ENCODE data around the gene ATP2A1.
"Not testable (repeated sequence)": the region's sequence is repeated elsewhere in the genome, so short reads cannot be mapped to it uniquely, and the experiment has no call there.

ATP2A1 gene

DNA sequence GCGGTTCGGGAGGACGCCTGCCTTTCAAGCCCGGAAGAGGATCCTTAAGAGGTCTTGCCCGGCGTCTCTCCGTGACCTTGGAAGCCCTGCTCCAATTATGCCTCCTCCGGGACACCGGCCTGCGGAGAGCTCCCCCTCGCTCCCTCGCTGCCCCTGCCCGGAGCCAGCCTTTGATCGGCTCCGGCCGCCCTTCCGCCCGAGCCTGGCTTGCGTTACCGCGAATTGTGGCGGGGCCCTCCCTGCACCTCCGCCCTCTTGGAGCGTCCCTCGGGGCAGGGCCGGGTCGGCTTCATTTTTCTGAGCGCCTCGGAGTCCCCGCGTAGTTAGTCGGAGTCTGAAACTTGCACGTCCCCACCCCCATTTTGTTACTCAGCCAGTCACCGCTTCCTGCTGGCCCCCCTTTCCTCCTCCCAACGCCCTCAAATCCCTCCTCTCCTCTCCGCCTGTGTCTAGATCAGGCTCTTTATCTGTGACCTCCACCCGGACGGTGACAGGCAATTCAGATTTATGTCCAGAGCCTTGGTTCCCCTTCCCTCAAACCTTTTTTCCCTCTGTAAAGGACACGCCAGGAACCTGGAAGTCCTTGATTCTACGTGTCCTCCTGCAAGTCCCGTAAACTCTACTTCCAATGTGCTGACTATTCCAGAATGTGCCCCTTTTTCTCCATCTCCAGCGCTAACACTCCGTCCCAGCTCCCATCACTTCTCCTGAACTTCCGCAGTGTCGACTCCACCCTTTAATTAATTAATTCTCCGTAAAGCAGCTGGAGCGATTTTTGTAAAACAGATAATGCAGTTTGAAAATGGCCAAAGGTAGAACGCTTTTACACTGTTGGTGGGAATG lies 47.3 kb downstream of the ATP2A1 start:
- TF ChIP-seq, protein P1, sequence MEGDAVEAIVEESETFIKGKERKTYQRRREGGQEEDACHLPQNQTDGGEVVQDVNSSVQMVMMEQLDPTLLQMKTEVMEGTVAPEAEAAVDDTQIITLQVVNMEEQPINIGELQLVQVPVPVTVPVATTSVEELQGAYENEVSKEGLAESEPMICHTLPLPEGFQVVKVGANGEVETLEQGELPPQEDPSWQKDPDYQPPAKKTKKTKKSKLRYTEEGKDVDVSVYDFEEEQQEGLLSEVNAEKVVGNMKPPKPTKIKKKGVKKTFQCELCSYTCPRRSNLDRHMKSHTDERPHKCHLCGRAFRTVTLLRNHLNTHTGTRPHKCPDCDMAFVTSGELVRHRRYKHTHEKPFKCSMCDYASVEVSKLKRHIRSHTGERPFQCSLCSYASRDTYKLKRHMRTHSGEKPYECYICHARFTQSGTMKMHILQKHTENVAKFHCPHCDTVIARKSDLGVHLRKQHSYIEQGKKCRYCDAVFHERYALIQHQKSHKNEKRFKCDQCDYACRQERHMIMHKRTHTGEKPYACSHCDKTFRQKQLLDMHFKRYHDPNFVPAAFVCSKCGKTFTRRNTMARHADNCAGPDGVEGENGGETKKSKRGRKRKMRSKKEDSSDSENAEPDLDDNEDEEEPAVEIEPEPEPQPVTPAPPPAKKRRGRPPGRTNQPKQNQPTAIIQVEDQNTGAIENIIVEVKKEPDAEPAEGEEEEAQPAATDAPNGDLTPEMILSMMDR (IDR thresholded peaks at IDR 0.05; ENCODE audit: low read depth, low read length, missing control alignments): no peak
- H3K4me3 ChIP-seq (ENCODE audit: low read depth, low read length): peak overlapping the region; percentile 84
- H3K36me3 ChIP-seq (replicated peaks): peaks cover 5% of the 10 kb centered on the region
- peak overlapping the region; percentile 78 for H3K27ac ChIP-seq
- in situ Hi-C loops (cut with HindIII; ENCODE audit: low pct_ligation_motif_present, low sequenced_read_pairs): no loop called here
- DNase-seq: peak; percentile 59
- no peaks in the 10 kb centered on the region for H3K27me3 ChIP-seq (replicated peaks)

DNA sequence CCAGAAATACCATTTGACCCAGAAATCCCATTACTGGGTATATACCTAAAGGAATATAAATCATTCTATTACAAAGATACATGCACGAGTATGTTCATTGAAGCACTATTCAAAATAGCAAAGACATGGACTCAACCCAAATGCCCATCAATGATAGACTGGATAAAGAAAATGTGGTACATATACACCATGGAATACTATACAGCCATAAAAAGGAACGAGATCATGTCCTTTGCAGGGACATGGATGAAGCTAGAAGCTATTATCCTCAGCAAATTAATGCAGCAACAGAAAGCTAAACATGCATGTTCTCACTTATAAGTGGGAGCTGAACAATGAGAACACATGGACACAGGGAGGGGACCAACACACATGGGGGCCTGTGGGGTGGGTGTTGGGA lies 48.0 kb downstream of the ATP2A1 start:
- H3K4me3 ChIP-seq (ENCODE audit: low read depth, low read length); DNase-seq; in situ Hi-C loops (cut with HindIII; ENCODE audit: low pct_ligation_motif_present, low sequenced_read_pairs); H3K27ac ChIP-seq; H3K36me3 ChIP-seq (replicated peaks); H3K27me3 ChIP-seq (replicated peaks): not testable (repeated sequence)

- Histone ChIP-seq H3K36me3 (replicated peaks) (no peaks in the 10 kb centered on the region), H3K4me3 (ENCODE audit: low read depth, low read length) (no peak overlapping the region), H3K27me3 (replicated peaks) (no peaks in the 10 kb centered on the region), H3K27ac (no peak overlapping the region)
- TF ChIP-seq, protein P1 (IDR thresholded peaks at IDR 0.05; ENCODE audit: low read depth, low read length, missing control alignments): no peak
- in situ Hi-C loops (cut with HindIII; ENCODE audit: low pct_ligation_motif_present, low sequenced_read_pairs): no loop called here
- no peak for DNase-seq
Measured at GRCh38 chr16:28927815-28928214, 49.5 kb downstream of the ATP2A1 start.

GRCh38 chr16:28930203-28930602 lies 51.9 kb downstream of the ATP2A1 start:
- H3K4me3 ChIP-seq (ENCODE audit: low read depth, low read length): no peak overlapping the region
- no peaks in the 10 kb centered on the region for H3K27me3 ChIP-seq (replicated peaks)
- TF ChIP-seq, protein P1 (IDR thresholded peaks at IDR 0.05; ENCODE audit: low read depth, low read length, missing control alignments): no peak
- in situ Hi-C loops (cut with HindIII; ENCODE audit: low pct_ligation_motif_present, low sequenced_read_pairs): no loop called here
- H3K27ac ChIP-seq: no peak overlapping the region
- DNase-seq: no peak
- H3K36me3 ChIP-seq (replicated peaks): no peaks in the 10 kb centered on the region

GRCh38 chr16:28930652-28931051 lies 52.4 kb downstream of the ATP2A1 start:
- H3K27ac ChIP-seq: no peak overlapping the region
- TF ChIP-seq, protein P1 (IDR thresholded peaks at IDR 0.05; ENCODE audit: low read depth, low read length, missing control alignments): no peak
- H3K4me3 ChIP-seq (ENCODE audit: low read depth, low read length): no peak overlapping the region
- no peaks in the 10 kb centered on the region for H3K27me3 ChIP-seq (replicated peaks)
- no peak for DNase-seq
- in situ Hi-C loops (cut with HindIII; ENCODE audit: low pct_ligation_motif_present, low sequenced_read_pairs): no loop called here
- H3K36me3 ChIP-seq (replicated peaks): no peaks in the 10 kb centered on the region

GRCh38 chr16:28931801-28932225 lies 53.5 kb downstream of the ATP2A1 start, which contains the start of gene CD19:
TSS of gene CD19 (plus strand) at chr16:28931971. CDS start at chr16:28932001, 30 bp downstream.
- DNase-seq: no peak
- no peak within 1 kb of the TSS for H3K4me3 ChIP-seq (ENCODE audit: low read depth, low read length)
- H3K36me3 ChIP-seq (replicated peaks): no peaks in the 10 kb centered on the region
- in situ Hi-C loops (cut with HindIII; ENCODE audit: low pct_ligation_motif_present, low sequenced_read_pairs): no loop called here
- TF ChIP-seq, protein P1 (IDR thresholded peaks at IDR 0.05; ENCODE audit: low read depth, low read length, missing control alignments): no peak
- no peak within 1 kb of the TSS for H3K27ac ChIP-seq
- no peaks in the 10 kb centered on the region for H3K27me3 ChIP-seq (replicated peaks)

All from brain microvascular endothelial cell (primary cell).